Tibial nerve (tissue), 4 donors: ENCODE measurements around the gene AP3S2. TPM values are rescaled to one million over a fixed set of nuclear protein-coding genes. Genes with fewer than 3 reads are reported as not detected.

ENCODE experiments used
- DNase-seq, 2 donors: peaks; one replicate each; pipeline ENCODE4 v3.0.0-alpha.2; 2019; ENCODE audit warnings: low spot score in 2 of 2
- H3K27ac ChIP-seq, 4 donors: fragments of 200-600 bp; sonication (generic) in 3 of 4; one replicate each; pipeline ENCODE4 v1.5.1; 2017 to 2019; ENCODE audit warnings: mild to moderate bottlenecking in 1 of 4
- H3K27me3 ChIP-seq, 2 donors: fragments of 200-600 bp; sonication (generic) in 1 of 2; one replicate each; pipeline versions ENCODE4 v1.5.1 to v1.6.0; 2017 to 2019
- H3K36me3 ChIP-seq, 3 donors: fragments of 200-600 bp; sonication (generic); one replicate each; pipeline ENCODE4 v1.5.1; 2018 to 2019
- H3K4me1 ChIP-seq, 4 donors: fragments of 200-600 bp; sonication (generic) in 3 of 4; one replicate each; pipeline ENCODE4 v1.5.1; 2017 to 2019
- H3K4me3 ChIP-seq, 4 donors: fragments of 200-600 bp; sonication (generic) in 3 of 4; one replicate each; pipeline ENCODE4 v1.5.1; 2017 to 2019; ENCODE audit warnings: mild to moderate bottlenecking in 1 of 4, moderate library complexity in 1 of 4
- H3K9me3 ChIP-seq, 4 donors: fragments of 200-600 bp; sonication (generic) in 3 of 4; one replicate each; pipeline ENCODE4 v1.5.1; 2017 to 2019
- CTCF ChIP-seq, 5 experiments: fragments of 200-600 bp in 3 of 5; fragments of 450-650 bp in 2 of 5; sonication (generic) in 3 of 5; IDR thresholded peaks; one replicate each; pipeline ENCODE4 v1.5.1; 2016 to 2019; ENCODE audit warnings: antibody characterized with exemption in 5 of 5, mild to moderate bottlenecking in 3 of 5, moderate library complexity in 2 of 5
- EP300 ChIP-seq, 2 donors: sonication (generic); formaldehyde crosslinking; IDR thresholded peaks; one replicate each; pipeline ENCODE4 v1.6.1; 2017; ENCODE audit warnings: antibody characterized with exemption in 2 of 2, mild to moderate bottlenecking in 1 of 2
- POLR2A ChIP-seq, 2 donors: fragments of 450-650 bp; IDR thresholded peaks; one replicate each; pipeline ENCODE4 v1.6.1; 2017; ENCODE audit warnings: antibody characterized with exemption in 2 of 2, mild to moderate bottlenecking in 2 of 2, moderate library complexity in 2 of 2
- WGBS, 2 donors: methylation state at CpG; one replicate each; pipeline ENCODE4 v1.1.5; 2018; 5-methylcytosine and 5-hydroxymethylcytosine counted together
- total RNA-seq, 4 donors: library from RNA; depleted of rRNA; stranded (reverse); fragments of >200 nt; gene quantifications; one replicate each; pipeline ENCODE4 v1.1.0, GENCODE V29; 2016

The AP3S2 gene
- total RNA-seq, 4 donors from 2014 or later: 49.2 to 61.4 (median 52.2) TPM

GRCh38 chr15:89864958-89865739 is 28.6 kb downstream of the AP3S2 start:
- no peak for DNase-seq
- H3K9me3 ChIP-seq: no peaks in the 10 kb centered on the region
- peaks cover 0 to 65% (median 6%) of the 10 kb centered on the region in 3 donors for H3K36me3 ChIP-seq
- 82 to 84% methylated on average over 3 of the region's 3 CpGs for WGBS, 2 donors
- H3K4me1 ChIP-seq: peaks cover 0 to 8% (median 0%) of the 10 kb centered on the region in 4 donors
- H3K27me3 ChIP-seq: no peaks in the 10 kb centered on the region
- H3K4me3 ChIP-seq: no peak overlapping the region
- TF ChIP-seq CTCF (IDR thresholded peaks at IDR 0.05): no peak
- no peak for TF ChIP-seq EP300 (IDR thresholded peaks at IDR 0.05)
- no peak for TF ChIP-seq POLR2A (IDR thresholded peaks at IDR 0.05)
- H3K27ac ChIP-seq: no peak overlapping the region

GRCh38 chr15:89863918-89864317 is 29.9 kb downstream of the AP3S2 start:
- no peaks in the 10 kb centered on the region for H3K27me3 ChIP-seq
- no peak overlapping the region for H3K4me3 ChIP-seq
- peaks cover 0 to 67% (median 0%) of the 10 kb centered on the region in 3 donors for H3K36me3 ChIP-seq
- no peak overlapping the region for H3K27ac ChIP-seq
- H3K9me3 ChIP-seq: no peaks in the 10 kb centered on the region
- peaks cover 0 to 8% (median 0%) of the 10 kb centered on the region in 4 donors for H3K4me1 ChIP-seq
- DNase-seq: no peak
- TF ChIP-seq CTCF (IDR thresholded peaks at IDR 0.05) (no peak), POLR2A (IDR thresholded peaks at IDR 0.05) (no peak), EP300 (IDR thresholded peaks at IDR 0.05) (no peak)

- WGBS, 2 donors: 78% methylated on average over 2 of the region's 2 CpGs
- Histone ChIP-seq H3K27me3 (no peaks in the 10 kb centered on the region), H3K36me3 (peaks cover 0 to 78% (median 0%) of the 10 kb centered on the region in 3 donors)
These were observed 32.9 kb downstream of the AP3S2 start for GRCh38 chr15:89860891-89861290.

GRCh38 chr15:89860431-89860830 is 33.4 kb downstream of the AP3S2 start:
- H3K4me3 ChIP-seq: no peak overlapping the region
- H3K27ac ChIP-seq: peak overlapping the region in 1 of 4 donors; percentile 1
- TF ChIP-seq CTCF (IDR thresholded peaks at IDR 0.05) (no peak), EP300 (IDR thresholded peaks at IDR 0.05) (no peak), POLR2A (IDR thresholded peaks at IDR 0.05) (no peak)
- H3K9me3 ChIP-seq: no peaks in the 10 kb centered on the region
- peaks cover 0 to 74% (median 0%) of the 10 kb centered on the region in 3 donors for H3K36me3 ChIP-seq
- no peaks in the 10 kb centered on the region for H3K27me3 ChIP-seq
- 66 to 82% methylated on average over 3 of the region's 3 CpGs for WGBS, 2 donors
- H3K4me1 ChIP-seq: peaks cover 0 to 12% (median 0%) of the 10 kb centered on the region in 4 donors
- no peak for DNase-seq

More at GRCh38 chr15:89860891-89861290, 32.9 kb downstream of the AP3S2 start:
- no peaks in the 10 kb centered on the region for H3K9me3 ChIP-seq
- TF ChIP-seq POLR2A (IDR thresholded peaks at IDR 0.05) (no peak), CTCF (IDR thresholded peaks at IDR 0.05) (no peak), EP300 (IDR thresholded peaks at IDR 0.05) (no peak)
- peaks cover 0 to 12% (median 0%) of the 10 kb centered on the region in 4 donors for H3K4me1 ChIP-seq
- no peak overlapping the region for H3K27ac ChIP-seq
- DNase-seq: no peak
- H3K4me3 ChIP-seq: no peak overlapping the region

GRCh38 chr15:89858661-89859458 is 34.9 kb downstream of the AP3S2 start:
- no peak for DNase-seq
- WGBS, 2 donors: 89% methylated on average over 9 of the region's 9 CpGs
- Histone ChIP-seq H3K36me3 (peaks cover 0 to 59% (median 0%) of the 10 kb centered on the region in 3 donors), H3K27ac (no peak overlapping the region), H3K27me3 (no peaks in the 10 kb centered on the region), H3K4me3 (no peak overlapping the region), H3K4me1 (peaks cover 0 to 4% (median 0%) of the 10 kb centered on the region in 4 donors), H3K9me3 (no peaks in the 10 kb centered on the region)
- no peak for TF ChIP-seq EP300 (IDR thresholded peaks at IDR 0.05)
- no peak for TF ChIP-seq CTCF (IDR thresholded peaks at IDR 0.05)
- no peak for TF ChIP-seq POLR2A (IDR thresholded peaks at IDR 0.05)
